Colonic mucosa (tissue), 4 donors: Measurements from ENCODE around the gene CELSR3. TPM values are rescaled to one million over a fixed set of nuclear protein-coding genes. Genes with fewer than 3 reads are reported as not detected.

Experiments used
- DNase-seq: peaks from one replicate; pipeline ENCODE4 v3.0.0-alpha.2; 2020
- H3K27ac ChIP-seq: fragments of 200-600 bp; one replicate; pipeline ENCODE4 v1.8.0; 2021
- H3K27me3 ChIP-seq: fragments of 200-600 bp; one replicate; pipeline ENCODE4 v1.8.0; 2021
- H3K36me3 ChIP-seq: fragments of 200-600 bp; one replicate; pipeline ENCODE4 v1.8.0; 2021
- H3K4me1 ChIP-seq: fragments of 200-600 bp; one replicate; pipeline ENCODE4 v1.8.0; 2021; ENCODE audit warnings: mild to moderate bottlenecking
- H3K4me3 ChIP-seq: fragments of 200-600 bp; one replicate; pipeline ENCODE4 v1.8.0; 2021
- H3K9ac ChIP-seq, 2 donors: one replicate each; pipeline ENCODE4 v1.7.0; 2013; ENCODE audit warnings: control low read depth in 2 of 2, low read depth in 2 of 2, low read length in 2 of 2
- H3K9me3 ChIP-seq: fragments of 200-600 bp; one replicate; pipeline ENCODE4 v1.8.0; 2021
- intact Hi-C: fragments of 100-400 bp; cut with DNase I; formaldehyde crosslinking; loops from one replicate; pipeline ENCODE4 v1.14.1; 2022
- total RNA-seq, 2 donors: library from RNA; stranded (reverse); fragmentation: NEBNext Ultra II Directional in 1 of 2; extraction: Animal tissue kit (Norgen Biotek cat#: 25700) in 1 of 2; gene quantifications; one replicate each; pipeline ENCODE4 v1.2.1, GENCODE V29; 2021
- TF ChIP-seq, protein P1 (sequence below): fragments of 200-600 bp; IDR thresholded peaks from one replicate; pipeline ENCODE4 v1.8.0; 2022; ENCODE audit warnings: antibody characterized with exemption, mild to moderate bottlenecking
- donor health status: healthy.
- donor health status: DM: no; HTN: no; CAD: no.
- donor health status: DM: no; HTN: no; CAD: no.

CELSR3 gene
- total RNA-seq, 2 donors from 2014 or later: 1.3 to 2.0 TPM

DNA sequence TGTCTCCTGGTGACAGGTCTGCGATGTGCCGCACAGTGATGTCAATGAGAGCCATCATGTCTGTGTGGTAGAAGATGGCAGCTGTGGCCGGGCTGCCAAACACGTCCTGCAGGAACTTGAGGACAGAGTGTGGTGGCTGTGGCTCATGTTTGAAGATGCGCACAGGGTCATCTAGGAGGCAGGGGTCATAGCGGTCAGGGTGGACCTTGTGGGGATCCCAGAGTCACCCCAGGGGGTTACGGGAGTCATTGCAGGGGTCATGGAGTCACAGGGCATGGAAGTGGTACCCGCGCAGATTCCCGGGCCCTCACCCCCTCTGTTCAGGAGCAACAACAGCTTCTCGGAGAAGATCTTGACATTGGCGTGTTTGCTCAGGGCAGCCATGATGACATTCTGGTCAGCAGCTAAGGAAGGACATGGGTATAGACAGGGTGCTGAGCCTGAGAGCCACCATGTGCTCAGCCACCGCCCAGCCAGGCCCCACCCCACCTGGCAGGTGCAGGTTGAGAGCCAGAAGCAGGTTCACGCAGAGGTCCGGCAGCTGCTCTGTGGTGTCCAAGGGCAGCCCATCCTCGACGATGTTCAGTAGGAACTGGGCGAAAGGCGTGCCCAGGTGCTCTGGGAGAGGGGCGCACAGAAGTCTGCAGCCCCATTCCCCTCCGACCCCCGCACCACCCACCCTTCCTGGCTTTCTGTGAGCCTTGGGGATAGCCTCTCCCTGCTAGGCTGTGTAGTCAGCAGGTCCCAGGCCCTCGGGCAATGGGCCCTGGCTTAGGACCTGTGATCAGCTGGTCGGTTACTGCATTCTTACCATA lies 16.1 kb upstream of the CELSR3 start:
- Histone ChIP-seq H3K9me3 (no peaks in the 10 kb centered on the region), H3K4me1 (peaks cover 5% of the 10 kb centered on the region), H3K9ac (no peak overlapping the region), H3K4me3 (no peak overlapping the region), H3K36me3 (no peaks in the 10 kb centered on the region), H3K27ac (no peak overlapping the region), H3K27me3 (no peaks in the 10 kb centered on the region)
- no peak for DNase-seq
- TF ChIP-seq, protein P1, sequence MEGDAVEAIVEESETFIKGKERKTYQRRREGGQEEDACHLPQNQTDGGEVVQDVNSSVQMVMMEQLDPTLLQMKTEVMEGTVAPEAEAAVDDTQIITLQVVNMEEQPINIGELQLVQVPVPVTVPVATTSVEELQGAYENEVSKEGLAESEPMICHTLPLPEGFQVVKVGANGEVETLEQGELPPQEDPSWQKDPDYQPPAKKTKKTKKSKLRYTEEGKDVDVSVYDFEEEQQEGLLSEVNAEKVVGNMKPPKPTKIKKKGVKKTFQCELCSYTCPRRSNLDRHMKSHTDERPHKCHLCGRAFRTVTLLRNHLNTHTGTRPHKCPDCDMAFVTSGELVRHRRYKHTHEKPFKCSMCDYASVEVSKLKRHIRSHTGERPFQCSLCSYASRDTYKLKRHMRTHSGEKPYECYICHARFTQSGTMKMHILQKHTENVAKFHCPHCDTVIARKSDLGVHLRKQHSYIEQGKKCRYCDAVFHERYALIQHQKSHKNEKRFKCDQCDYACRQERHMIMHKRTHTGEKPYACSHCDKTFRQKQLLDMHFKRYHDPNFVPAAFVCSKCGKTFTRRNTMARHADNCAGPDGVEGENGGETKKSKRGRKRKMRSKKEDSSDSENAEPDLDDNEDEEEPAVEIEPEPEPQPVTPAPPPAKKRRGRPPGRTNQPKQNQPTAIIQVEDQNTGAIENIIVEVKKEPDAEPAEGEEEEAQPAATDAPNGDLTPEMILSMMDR: no peak
- intact Hi-C loops: no loop called here

DNA sequence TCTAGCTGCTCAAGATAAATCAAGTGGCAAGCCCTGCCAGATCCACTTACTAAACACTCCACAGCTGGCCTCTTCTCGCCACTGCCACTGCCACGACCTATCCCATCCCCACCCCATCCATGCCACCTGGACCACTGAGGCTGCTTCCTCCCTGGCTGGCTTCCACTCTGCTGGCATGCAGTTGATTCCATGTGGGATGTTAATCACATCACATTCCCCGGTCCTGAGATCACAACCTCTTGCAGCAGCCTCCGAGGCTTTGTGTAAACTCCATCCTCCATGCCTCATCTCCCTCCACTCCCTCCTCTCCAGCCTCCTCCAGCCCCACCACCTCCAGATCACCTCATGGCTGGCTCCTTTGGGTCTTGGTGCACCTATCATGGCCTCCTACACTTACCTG lies 15.4 kb upstream of the CELSR3 start:
- no peak overlapping the region for H3K27ac ChIP-seq
- H3K36me3 ChIP-seq: no peaks in the 10 kb centered on the region
- DNase-seq: no peak
- intact Hi-C loops: no loop called here
- no peak overlapping the region for H3K9ac ChIP-seq
- TF ChIP-seq, protein P1: no peak
- no peak overlapping the region for H3K4me3 ChIP-seq
- H3K27me3 ChIP-seq: no peaks in the 10 kb centered on the region
- no peaks in the 10 kb centered on the region for H3K9me3 ChIP-seq
- no peaks in the 10 kb centered on the region for H3K4me1 ChIP-seq

DNA sequence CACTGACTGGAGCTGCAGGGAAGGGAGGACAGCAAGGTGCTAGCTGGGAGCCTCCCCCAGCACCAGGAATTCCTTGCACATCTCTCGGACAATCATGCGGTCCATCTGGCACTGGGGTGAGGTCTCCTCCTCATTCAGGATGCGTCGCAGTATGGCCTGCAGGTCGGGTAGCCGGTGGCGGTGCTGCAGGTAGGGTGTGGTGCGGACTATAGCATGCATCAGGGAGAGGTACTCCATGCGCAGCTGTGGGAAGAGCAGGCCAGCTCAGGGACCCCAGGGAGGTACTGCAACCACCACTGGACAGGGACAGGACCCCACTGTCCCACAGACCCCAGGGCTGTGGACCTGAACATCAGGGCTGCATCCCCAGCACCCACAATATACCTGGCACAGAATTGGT lies 11.8 kb upstream of the CELSR3 start:
- Histone ChIP-seq H3K4me1 (no peaks in the 10 kb centered on the region), H3K9ac (no peak overlapping the region), H3K36me3 (no peaks in the 10 kb centered on the region), H3K9me3 (no peaks in the 10 kb centered on the region), H3K27me3 (no peaks in the 10 kb centered on the region), H3K4me3 (no peak overlapping the region), H3K27ac (no peak overlapping the region)
- intact Hi-C loops: no loop called here
- TF ChIP-seq, protein P1: no peak
- no peak for DNase-seq

DNA sequence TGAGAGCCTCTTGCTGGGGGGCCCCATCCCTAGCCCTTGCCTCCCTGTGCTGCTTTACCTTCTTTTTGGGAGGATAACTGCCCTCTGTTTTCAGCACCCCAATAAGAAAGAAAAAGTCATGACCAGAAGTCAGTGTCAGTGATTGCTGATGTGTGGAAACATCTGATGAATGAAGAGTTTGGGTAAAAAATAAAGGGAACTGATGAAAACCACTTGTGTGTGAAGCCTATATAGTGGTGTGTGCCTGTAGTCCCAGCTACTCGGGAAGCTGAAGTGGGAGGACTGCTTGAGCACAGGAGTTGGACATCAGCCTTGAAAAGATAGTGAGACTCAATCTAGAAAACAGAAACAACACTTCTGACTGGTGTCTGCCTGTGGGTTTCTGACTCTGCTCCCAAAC lies 9.8 kb upstream of the CELSR3 start:
- TF ChIP-seq, protein P1: no peak
- Histone ChIP-seq H3K27ac (no peak overlapping the region), H3K9ac (no peak overlapping the region), H3K9me3 (no peaks in the 10 kb centered on the region), H3K27me3 (no peaks in the 10 kb centered on the region), H3K36me3 (no peaks in the 10 kb centered on the region), H3K4me3 (no peak overlapping the region), H3K4me1 (no peaks in the 10 kb centered on the region)
- no peak for DNase-seq
- intact Hi-C loops: no loop called here

DNA sequence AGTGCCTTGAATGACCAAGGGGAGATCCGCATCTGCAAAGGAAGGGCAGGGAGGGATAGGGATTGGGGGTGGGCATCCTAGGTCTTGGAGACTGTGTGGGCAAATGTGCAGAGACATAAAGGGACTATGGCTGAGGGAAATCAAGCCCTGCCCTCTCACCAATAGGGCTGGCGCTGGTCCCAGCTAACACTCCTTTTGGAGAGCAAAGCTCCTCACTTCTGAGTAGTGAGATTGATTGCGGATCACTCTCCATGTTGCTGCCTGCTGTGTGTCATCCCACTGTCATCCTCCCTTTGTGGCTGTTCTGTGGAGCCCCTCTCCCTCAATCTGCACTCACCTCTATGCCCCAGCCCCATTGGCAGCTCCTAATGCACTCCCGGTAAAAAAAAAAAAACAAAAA lies 2.2 kb upstream of the CELSR3 start:
- DNase-seq: no peak
- intact Hi-C loops: no loop called here
- peaks cover 9% of the 10 kb centered on the region for H3K4me1 ChIP-seq
- no peaks in the 10 kb centered on the region for H3K9me3 ChIP-seq
- TF ChIP-seq, protein P1: no peak
- H3K36me3 ChIP-seq: no peaks in the 10 kb centered on the region
- no peak overlapping the region for H3K4me3 ChIP-seq
- H3K27me3 ChIP-seq: peaks cover 22% of the 10 kb centered on the region
- no peak overlapping the region for H3K27ac ChIP-seq
- no peak overlapping the region for H3K9ac ChIP-seq
